K562 (cell line): ENCODE measurements around the gene ZNF544. TPM values are rescaled to one million over a fixed set of nuclear protein-coding genes. Genes with fewer than 3 reads are reported as not detected.

Experiments used
- BACH1 ChIP-seq: fragments of 200-800 bp; sonication (Bioruptor generic); IDR thresholded peaks from 2 replicates; pipeline ENCODE4 v1.6.1; 2016; ENCODE audit warnings: missing genetic modification characterization, missing compliant biosample characterization
- ETS2 ChIP-seq: IDR thresholded peaks from 2 replicates; pipeline ENCODE4 v1.6.1; 2016; ENCODE audit warnings: borderline replicate concordance, missing genetic modification characterization, mild to moderate bottlenecking, moderate library complexity, missing compliant biosample characterization; ENCODE audit not compliant: poor library complexity, severe bottlenecking
- HEY1 ChIP-seq: fragments of 250-450 bp; sonication (Bioruptor Pico); IDR thresholded peaks from 2 replicates; pipeline ENCODE4 v1.5.0; 2020; ENCODE audit warnings: mild to moderate bottlenecking, moderate library complexity, borderline replicate concordance
- MAFK ChIP-seq: IDR thresholded peaks from 2 replicates; pipeline ENCODE4 v1.6.1; 2011; ENCODE audit warnings: low read length, improper control_type of control experiment
- NR2F6 ChIP-seq: fragments of 450-650 bp; formaldehyde crosslinking; IDR thresholded peaks from 2 replicates; pipeline ENCODE4 v1.4.0; 2020; ENCODE audit warnings: mild to moderate bottlenecking
- SMC3 ChIP-seq: conservative IDR thresholded peaks from 2 replicates; pipeline ENCODE4 v1.6.1; 2011; ENCODE audit warnings: low read depth, low read length, improper control_type of control experiment; ENCODE audit not compliant: insufficient read depth
- SRSF7 ChIP-seq: fragments of 200-400 bp; formaldehyde crosslinking; optimal IDR thresholded peaks from 2 replicates; pipeline ENCODE3; 2017; ENCODE audit warnings: mild to moderate bottlenecking, low read depth, low read length
- XRCC4 ChIP-seq: IDR thresholded peaks from one replicate; pipeline ENCODE4 v1.6.1; 2011; ENCODE audit not compliant: insufficient read depth, insufficient read length; ENCODE audit errors: extremely low read depth
- ZBTB40 ChIP-seq, 2 experiments: fragments of 450-650 bp in 1 of 2; sonication (generic) in 1 of 2; formaldehyde crosslinking in 1 of 2; IDR thresholded peaks; 2 replicates each; pipeline versions ENCODE4 v1.7.1 to v1.9.0; 2016 to 2022; ENCODE audit warnings: inconsistent platforms in 1 of 2, mild to moderate bottlenecking in 1 of 2, missing genetic modification reagents in 1 of 2
- ZNF175 ChIP-seq: fragments of 200-800 bp; sonication (Bioruptor generic); IDR thresholded peaks from 2 replicates; pipeline ENCODE4 v1.6.1; 2016; ENCODE audit warnings: low read depth, mild to moderate bottlenecking, missing genetic modification characterization, missing compliant biosample characterization
- ZNF41 ChIP-seq: fragments of 250-450 bp; sonication (Bioruptor Pico); conservative IDR thresholded peaks from 2 replicates; pipeline ENCODE4 v1.4.0; 2020; ENCODE audit warnings: mild to moderate bottlenecking
- ZNF695 ChIP-seq: fragments of 450-650 bp; formaldehyde crosslinking; IDR thresholded peaks from 2 replicates; pipeline ENCODE4 v1.4.0; 2020; ENCODE audit warnings: mild to moderate bottlenecking, moderate library complexity
- polyA plus RNA-seq, 8 experiments: library from polyadenylated mRNA; depleted of rRNA in 4 of 8; stranded (reverse) in 5 of 8; unstranded in 3 of 8; fragments of >200 nt; fragmentation: Nextera tagmentation in 2 of 8; fragmentation: Illumina TruSeq in 1 of 8; extraction: Ambion mirVana in 2 of 8; extraction: Trizol in 1 of 8; gene quantifications; 2 replicates each; pipeline versions ENCODE4 v1.2.1 to v1.2.3, GENCODE V29; 2011 to 2014; ENCODE audit warnings: inconsistent platforms in 1 of 8, missing spikeins in 1 of 8
- total RNA-seq, 7 experiments: library from RNA; depleted of rRNA in 6 of 7; stranded (reverse); fragments of >200 nt in 6 of 7; fragmentation: Illumina TruSeq in 2 of 7; extraction: Trizol in 2 of 7; gene quantifications; 2 replicates each; pipeline versions ENCODE4 v1.2.1 to v1.2.3, GENCODE V29; 2011 to 2021; ENCODE audit warnings: low replicate concordance in 1 of 7
- TF ChIP-seq, protein P1 (sequence below): fragments of 450-650 bp; IDR thresholded peaks from 2 replicates; pipeline ENCODE4 v1.6.1; 2017; ENCODE audit warnings: mild to moderate bottlenecking, moderate library complexity
- TF ChIP-seq, protein P2 (sequence below): IDR thresholded peaks from 2 replicates; pipeline ENCODE4 v1.6.1; 2016; ENCODE audit warnings: missing genetic modification characterization, missing compliant biosample characterization

ZNF544 gene
- total and polyA plus RNA-seq, 9 of the 15 experiments (the other 6 are each of a cell fraction or from before 2014, with no cell fraction given) = 23.6 to 59.0 (median 41.4) TPM

DNA sequence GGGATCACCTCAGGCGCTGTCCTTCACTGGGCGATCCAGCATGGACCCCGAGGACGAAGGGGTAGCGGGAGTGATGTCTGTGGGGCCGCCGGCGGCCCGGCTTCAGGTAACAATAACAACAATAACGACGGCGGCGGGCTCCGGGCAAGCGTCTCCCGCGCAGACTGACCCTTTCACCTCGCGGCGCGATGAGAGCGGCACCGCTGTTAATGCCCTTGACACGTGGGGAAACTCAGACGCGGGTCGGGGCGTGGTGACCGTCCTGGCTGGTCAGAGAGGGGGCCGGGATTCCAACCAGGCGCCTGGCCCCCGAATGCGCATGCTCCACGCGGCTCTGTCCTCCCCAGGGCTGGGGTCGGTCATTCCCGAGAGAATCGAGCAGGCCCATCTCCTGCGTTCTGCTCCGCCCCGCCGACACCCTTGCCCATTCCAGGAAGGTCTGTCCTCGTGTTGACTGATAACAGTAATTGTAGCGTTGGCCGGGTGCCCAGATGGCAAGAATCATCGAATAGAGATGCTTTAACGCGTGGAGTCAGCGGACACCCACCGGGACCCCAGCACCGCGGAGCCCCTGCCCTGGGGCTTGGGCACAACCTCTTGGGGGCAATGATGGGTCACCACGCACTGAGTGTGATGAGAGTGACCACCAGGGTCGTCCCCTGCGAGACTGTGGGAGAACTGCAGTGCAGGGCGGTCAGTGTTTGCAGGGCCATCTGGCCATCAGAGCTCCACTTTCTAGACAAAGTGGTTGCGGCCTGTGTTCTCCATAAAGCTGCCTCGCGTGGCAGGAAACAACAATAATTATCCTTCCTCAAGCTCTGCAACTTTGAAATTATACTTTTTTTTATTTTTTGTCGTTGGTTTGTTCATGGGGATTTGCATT is 50.6 kb downstream of the ZNF544 start (continued):
- TF ChIP-seq, protein P1, sequence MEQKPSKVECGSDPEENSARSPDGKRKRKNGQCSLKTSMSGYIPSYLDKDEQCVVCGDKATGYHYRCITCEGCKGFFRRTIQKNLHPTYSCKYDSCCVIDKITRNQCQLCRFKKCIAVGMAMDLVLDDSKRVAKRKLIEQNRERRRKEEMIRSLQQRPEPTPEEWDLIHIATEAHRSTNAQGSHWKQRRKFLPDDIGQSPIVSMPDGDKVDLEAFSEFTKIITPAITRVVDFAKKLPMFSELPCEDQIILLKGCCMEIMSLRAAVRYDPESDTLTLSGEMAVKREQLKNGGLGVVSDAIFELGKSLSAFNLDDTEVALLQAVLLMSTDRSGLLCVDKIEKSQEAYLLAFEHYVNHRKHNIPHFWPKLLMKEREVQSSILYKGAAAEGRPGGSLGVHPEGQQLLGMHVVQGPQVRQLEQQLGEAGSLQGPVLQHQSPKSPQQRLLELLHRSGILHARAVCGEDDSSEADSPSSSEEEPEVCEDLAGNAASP = no peak
- TF ChIP-seq XRCC4 (no peak), ZNF175 (CRISPR knock-in tag) (no peak), ZNF41 (CRISPR knock-in tag) (no peak), NR2F6 (no peak), SRSF7 (no peak), HEY1 (CRISPR knock-in tag) (no peak), SMC3 (no peak), BACH1 (tag) (no peak), MAFK (no peak), ZNF695 (no peak), ZBTB40 (IDR thresholded peaks at IDR 0.05) (0 out of 2 replicates have a peak, but pooled peaks have one; percentile 2), ZBTB40 (CRISPR knock-in tag; IDR thresholded peaks at IDR 0.05) (no peak), ETS2 (no peak)
- TF ChIP-seq, protein P2, sequence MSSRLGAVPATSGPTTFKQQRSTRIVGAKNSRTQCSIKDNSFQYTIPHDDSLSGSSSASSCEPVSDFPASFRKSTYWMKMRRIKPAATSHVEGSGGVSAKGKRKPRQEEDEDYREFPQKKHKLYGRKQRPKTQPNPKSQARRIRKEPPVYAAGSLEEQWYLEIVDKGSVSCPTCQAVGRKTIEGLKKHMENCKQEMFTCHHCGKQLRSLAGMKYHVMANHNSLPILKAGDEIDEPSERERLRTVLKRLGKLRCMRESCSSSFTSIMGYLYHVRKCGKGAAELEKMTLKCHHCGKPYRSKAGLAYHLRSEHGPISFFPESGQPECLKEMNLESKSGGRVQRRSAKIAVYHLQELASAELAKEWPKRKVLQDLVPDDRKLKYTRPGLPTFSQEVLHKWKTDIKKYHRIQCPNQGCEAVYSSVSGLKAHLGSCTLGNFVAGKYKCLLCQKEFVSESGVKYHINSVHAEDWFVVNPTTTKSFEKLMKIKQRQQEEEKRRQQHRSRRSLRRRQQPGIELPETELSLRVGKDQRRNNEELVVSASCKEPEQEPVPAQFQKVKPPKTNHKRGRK (tag) = no peak
